Measurements from ENCODE around the gene CCR5AS.
"Not testable (repeated sequence)": the region's sequence is repeated elsewhere in the genome, so short reads cannot be mapped to it uniquely, and the experiment has no call there.

CCR5AS gene

DNA sequence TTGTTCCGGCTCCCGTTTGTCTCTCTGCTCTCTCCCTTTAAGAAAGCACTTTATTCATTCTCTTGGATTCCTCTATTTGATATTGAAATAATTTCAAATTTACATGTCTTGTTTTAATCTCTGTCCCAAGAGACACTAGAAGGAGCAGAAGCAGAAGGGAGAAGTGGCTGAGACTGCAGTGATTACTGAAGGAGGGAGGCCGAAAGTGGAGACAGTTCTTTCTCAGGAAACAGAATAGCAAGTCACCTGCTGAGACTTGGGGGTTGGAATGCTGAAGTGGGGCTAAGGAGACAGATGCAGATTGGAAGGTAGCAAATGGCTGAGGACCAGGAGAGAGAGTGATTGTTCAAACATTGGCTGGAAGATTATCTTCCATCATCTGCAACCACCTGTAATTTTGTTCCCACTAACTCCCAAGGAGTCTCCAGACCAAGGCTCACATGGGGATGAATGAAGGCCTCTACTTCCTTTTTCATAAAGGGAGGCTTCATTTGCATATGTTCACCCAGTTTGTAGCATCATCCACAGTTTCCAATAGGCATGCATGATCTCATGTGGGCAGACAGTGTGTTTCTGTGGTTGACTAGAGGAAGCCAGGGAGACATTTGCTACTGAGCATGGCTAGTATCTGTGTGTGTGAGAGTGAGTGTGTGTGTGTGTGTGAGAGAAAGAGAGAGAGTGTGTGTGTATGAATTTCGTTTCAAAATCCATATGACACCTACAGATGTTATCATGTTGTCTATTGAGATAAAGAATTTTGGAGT, 33.8 kb upstream of the CCR5AS start:
- DNase-seq (ENCODE audit: extremely low spot score, unreplicated experiment) = no peak
- Mint-ChIP-seq H3K4me3 (no peak overlapping the region), H3K27ac (no peak overlapping the region), H3K27me3 (no peaks in the 10 kb centered on the region), H3K9me3 (no peaks in the 10 kb centered on the region), H3K4me1 (ENCODE audit: unreplicated experiment) (no peaks in the 10 kb centered on the region), H3K36me3 (no peaks in the 10 kb centered on the region)
- TF ChIP-seq, protein P1, sequence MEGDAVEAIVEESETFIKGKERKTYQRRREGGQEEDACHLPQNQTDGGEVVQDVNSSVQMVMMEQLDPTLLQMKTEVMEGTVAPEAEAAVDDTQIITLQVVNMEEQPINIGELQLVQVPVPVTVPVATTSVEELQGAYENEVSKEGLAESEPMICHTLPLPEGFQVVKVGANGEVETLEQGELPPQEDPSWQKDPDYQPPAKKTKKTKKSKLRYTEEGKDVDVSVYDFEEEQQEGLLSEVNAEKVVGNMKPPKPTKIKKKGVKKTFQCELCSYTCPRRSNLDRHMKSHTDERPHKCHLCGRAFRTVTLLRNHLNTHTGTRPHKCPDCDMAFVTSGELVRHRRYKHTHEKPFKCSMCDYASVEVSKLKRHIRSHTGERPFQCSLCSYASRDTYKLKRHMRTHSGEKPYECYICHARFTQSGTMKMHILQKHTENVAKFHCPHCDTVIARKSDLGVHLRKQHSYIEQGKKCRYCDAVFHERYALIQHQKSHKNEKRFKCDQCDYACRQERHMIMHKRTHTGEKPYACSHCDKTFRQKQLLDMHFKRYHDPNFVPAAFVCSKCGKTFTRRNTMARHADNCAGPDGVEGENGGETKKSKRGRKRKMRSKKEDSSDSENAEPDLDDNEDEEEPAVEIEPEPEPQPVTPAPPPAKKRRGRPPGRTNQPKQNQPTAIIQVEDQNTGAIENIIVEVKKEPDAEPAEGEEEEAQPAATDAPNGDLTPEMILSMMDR (conservative IDR thresholded peaks at IDR 0.05) = no peak

DNA sequence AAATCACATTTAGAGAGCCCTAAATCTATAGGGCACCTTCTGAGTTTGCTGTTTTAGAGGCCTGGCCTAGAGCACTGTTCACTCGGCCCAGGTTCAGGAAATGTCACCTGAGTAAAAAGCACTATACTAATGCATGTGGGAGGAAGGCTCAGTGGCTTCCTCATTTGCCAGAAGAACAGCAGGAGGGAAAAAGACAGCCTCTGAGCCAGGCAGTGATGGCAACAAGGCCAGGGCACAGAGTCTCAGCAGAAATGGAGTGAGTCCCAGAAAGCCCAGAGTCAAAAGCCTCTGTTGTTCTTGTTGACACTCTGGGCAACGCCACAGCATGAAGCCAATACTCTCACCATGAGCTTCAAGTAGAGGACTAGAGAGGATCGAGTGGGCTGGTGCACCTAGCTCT, 32.0 kb upstream of the CCR5AS start:
- Mint-ChIP-seq H3K27ac (no peak overlapping the region), H3K27me3 (no peaks in the 10 kb centered on the region), H3K9me3 (no peaks in the 10 kb centered on the region), H3K4me3 (no peak overlapping the region), H3K36me3 (no peaks in the 10 kb centered on the region), H3K4me1 (ENCODE audit: unreplicated experiment) (no peaks in the 10 kb centered on the region)
- DNase-seq (ENCODE audit: extremely low spot score, unreplicated experiment) = no peak
- TF ChIP-seq, protein P1 (conservative IDR thresholded peaks at IDR 0.05) = no peak

DNA sequence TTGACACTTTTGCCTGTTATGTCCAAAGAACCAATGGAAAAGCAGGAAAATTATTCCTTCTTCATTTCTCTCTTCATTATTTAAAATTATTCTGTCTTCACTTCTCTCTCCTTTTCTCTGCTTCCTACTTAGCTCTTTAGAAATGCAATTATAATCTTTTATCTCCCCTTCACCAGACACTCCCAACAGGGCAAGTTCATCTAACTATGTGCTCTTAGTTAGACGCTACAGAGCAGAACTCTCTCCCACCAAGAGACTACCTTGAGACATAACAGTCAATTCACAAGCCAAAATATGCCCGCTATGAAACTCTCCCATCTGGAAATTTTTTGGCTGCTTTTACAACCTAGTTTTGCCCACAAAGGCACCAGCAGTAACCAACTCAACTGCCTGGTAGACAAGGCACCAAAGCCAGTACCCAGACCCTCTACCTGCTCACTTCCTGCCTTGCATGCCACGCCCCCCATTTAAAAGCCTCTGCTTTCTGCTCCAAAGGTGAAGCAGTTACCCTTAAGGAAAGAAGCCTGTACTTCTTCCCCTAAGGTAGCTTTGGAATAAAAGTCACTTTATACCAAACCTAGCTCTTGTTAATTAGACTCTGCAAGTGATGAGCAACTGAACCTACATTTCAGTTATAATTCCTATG, 28.3 kb upstream of the CCR5AS start:
- Mint-ChIP-seq H3K4me1 (ENCODE audit: unreplicated experiment) (no peaks in the 10 kb centered on the region), H3K36me3 (no peaks in the 10 kb centered on the region), H3K9me3 (peaks cover 9% of the 10 kb centered on the region), H3K4me3 (no peak overlapping the region), H3K27me3 (no peaks in the 10 kb centered on the region), H3K27ac (no peak overlapping the region)
- TF ChIP-seq, protein P1 (conservative IDR thresholded peaks at IDR 0.05) = no peak
- DNase-seq (ENCODE audit: extremely low spot score, unreplicated experiment) = no peak

DNA sequence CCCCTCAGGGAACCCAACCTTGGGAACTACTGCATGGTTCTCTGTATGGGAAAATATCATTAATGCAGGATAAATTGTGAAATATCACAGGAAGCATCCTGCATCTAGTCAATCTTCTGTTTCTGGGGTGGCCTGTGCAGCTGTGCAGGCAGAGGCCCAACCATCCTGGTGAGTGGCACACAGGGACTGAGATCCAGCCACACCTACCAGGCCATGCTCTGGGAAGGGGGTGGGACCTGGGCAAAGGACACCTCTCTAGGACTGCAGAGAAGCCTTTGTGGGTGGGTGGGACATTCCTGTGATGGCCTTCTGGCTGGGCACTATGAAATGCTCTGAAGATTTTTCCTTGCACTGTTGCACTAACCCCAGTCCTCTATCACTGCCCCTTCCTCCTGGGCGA, 27.0 kb upstream of the CCR5AS start:
- TF ChIP-seq, protein P1 (conservative IDR thresholded peaks at IDR 0.05) = no peak
- Mint-ChIP-seq H3K27ac (no peak overlapping the region), H3K27me3 (no peaks in the 10 kb centered on the region)

DNA sequence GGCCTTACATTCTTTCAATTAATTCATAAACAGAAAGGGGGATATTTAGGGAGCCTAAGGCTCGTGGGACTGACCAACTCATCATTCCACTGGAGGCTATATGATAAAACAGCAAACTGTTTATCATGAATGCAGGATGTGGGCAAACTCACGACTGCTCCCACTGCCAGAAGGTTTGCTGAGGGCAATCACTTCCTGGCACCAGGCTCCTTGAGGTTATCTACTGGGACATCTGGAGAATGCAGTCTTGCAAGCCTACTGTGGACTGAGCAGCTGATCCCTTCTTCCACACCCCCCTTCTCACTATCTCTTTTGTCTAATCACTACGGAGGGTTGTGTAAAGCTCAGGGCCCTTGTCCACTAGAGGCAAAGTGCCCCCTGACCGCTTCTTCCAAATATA, 26.3 kb upstream of the CCR5AS start:
- not testable (repeated sequence) for DNase-seq (ENCODE audit: extremely low spot score, unreplicated experiment); H3K9me3 Mint-ChIP-seq; H3K27ac Mint-ChIP-seq; H3K4me3 Mint-ChIP-seq; H3K4me1 Mint-ChIP-seq (ENCODE audit: unreplicated experiment); H3K27me3 Mint-ChIP-seq; H3K36me3 Mint-ChIP-seq

More for the DNA sequence above, 27.0 kb upstream of the CCR5AS start:
- Mint-ChIP-seq H3K4me1 (ENCODE audit: unreplicated experiment) (no peaks in the 10 kb centered on the region), H3K36me3 (no peaks in the 10 kb centered on the region), H3K9me3 (peaks cover 9% of the 10 kb centered on the region), H3K4me3 (no peak overlapping the region)
- no peak for DNase-seq (ENCODE audit: extremely low spot score, unreplicated experiment)

DNA sequence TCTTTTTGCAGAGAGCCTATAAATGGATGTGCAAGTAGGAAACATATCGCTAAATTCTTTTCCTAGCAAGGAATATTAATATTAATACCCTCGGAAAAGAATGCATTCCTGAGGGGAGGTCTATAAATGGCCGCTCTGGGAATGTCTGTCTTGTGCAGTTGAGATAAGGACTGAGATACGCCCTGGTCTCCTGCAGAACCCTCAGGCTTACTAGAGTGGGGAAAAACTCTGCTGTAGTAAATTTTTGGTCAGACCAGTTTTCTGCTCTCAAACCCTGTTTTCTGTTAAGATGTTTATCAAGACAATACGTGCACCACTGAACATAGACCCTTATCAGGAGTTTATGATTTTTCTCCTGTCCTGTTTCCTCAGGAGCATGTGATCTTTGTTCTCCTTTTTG, 25.0 kb upstream of the CCR5AS start:
- not testable (repeated sequence) for H3K27me3 Mint-ChIP-seq; DNase-seq (ENCODE audit: extremely low spot score, unreplicated experiment); H3K4me3 Mint-ChIP-seq; H3K9me3 Mint-ChIP-seq; H3K27ac Mint-ChIP-seq; H3K36me3 Mint-ChIP-seq
- H3K4me1 Mint-ChIP-seq (ENCODE audit: unreplicated experiment) = peaks cover 12% of the 10 kb centered on the region

DNA sequence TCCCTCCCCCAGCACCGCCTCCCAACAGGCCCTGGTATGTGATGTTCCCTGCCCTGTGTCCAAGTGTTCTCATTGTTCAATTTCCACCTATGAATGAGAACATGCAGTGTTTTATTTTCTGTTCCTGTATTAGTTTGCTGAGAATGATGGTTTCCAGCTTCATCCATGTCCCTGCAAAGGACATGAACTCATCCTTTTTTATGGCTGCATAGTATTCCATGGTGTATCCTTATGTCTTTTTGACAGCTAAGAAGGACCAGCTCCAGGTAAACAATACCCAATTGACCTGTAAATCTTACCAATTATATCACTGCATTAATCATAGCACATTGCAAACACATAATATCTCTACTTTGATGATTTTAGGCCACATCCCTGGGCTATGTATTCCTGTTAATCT, 24.0 kb upstream of the CCR5AS start:
- H3K4me1 Mint-ChIP-seq (ENCODE audit: unreplicated experiment) = peaks cover 12% of the 10 kb centered on the region
- not testable (repeated sequence) for DNase-seq (ENCODE audit: extremely low spot score, unreplicated experiment); H3K27ac Mint-ChIP-seq; H3K36me3 Mint-ChIP-seq; H3K27me3 Mint-ChIP-seq; H3K4me3 Mint-ChIP-seq; H3K9me3 Mint-ChIP-seq
